Suprapubic skin (tissue), 4 donors: ENCODE measurements around the gene PMPCA. TPM values are rescaled to one million over a fixed set of nuclear protein-coding genes. Genes with fewer than 3 reads are reported as not detected.

Source experiments
- DNase-seq, 2 donors: peaks; one replicate each; pipeline ENCODE4 v3.0.0-alpha.2; 2019; ENCODE audit warnings: low spot score in 2 of 2
- H3K27ac ChIP-seq: fragments of 200-600 bp; sonication (generic); one replicate; pipeline ENCODE4 v1.5.1; 2019
- H3K27me3 ChIP-seq: fragments of 200-600 bp; sonication (generic); one replicate; pipeline ENCODE4 v1.5.1; 2019
- H3K36me3 ChIP-seq: fragments of 200-600 bp; sonication (generic); one replicate; pipeline ENCODE4 v1.5.1; 2019
- H3K4me1 ChIP-seq: fragments of 200-600 bp; sonication (generic); one replicate; pipeline ENCODE4 v1.5.1; 2019
- H3K4me3 ChIP-seq: fragments of 200-600 bp; sonication (generic); one replicate; pipeline ENCODE4 v1.5.1; 2019; ENCODE audit warnings: mild to moderate bottlenecking
- H3K9me3 ChIP-seq: fragments of 200-600 bp; sonication (generic); one replicate; pipeline ENCODE4 v1.5.1; 2019
- EP300 ChIP-seq: sonication (generic); formaldehyde crosslinking; IDR thresholded peaks from one replicate; pipeline ENCODE4 v1.6.1; 2017; ENCODE audit warnings: antibody characterized with exemption
- POLR2A ChIP-seq, 2 donors: fragments of 450-650 bp; IDR thresholded peaks; one replicate each; pipeline ENCODE4 v1.6.1; 2017; ENCODE audit warnings: antibody characterized with exemption in 2 of 2, mild to moderate bottlenecking in 2 of 2, moderate library complexity in 2 of 2
- POLR2AphosphoS5 ChIP-seq, 3 donors: sonication (generic); formaldehyde crosslinking; IDR thresholded peaks; one replicate each; pipeline ENCODE4 v1.6.1; 2017; ENCODE audit warnings: antibody characterized with exemption in 3 of 3
- WGBS: methylation state at CpG from one replicate; pipeline ENCODE4 v1.1.5; 2018; 5-methylcytosine and 5-hydroxymethylcytosine counted together
- total RNA-seq, 4 donors: library from RNA; depleted of rRNA; stranded (reverse); fragments of >200 nt; gene quantifications; one replicate each; pipeline ENCODE4 v1.1.0, GENCODE V29; 2016
- TF ChIP-seq, protein P1 (sequence below), 2 donors: fragments of 200-600 bp in 1 of 2; fragments of 450-650 bp in 1 of 2; sonication (generic) in 1 of 2; IDR thresholded peaks; one replicate each; pipeline ENCODE4 v1.5.1; 2016 to 2019; ENCODE audit warnings: antibody characterized with exemption in 2 of 2, mild to moderate bottlenecking in 1 of 2, moderate library complexity in 1 of 2

Gene PMPCA
- total RNA-seq, 4 donors from 2014 or later = 44.1 to 65.8 (median 63.5) TPM

DNA sequence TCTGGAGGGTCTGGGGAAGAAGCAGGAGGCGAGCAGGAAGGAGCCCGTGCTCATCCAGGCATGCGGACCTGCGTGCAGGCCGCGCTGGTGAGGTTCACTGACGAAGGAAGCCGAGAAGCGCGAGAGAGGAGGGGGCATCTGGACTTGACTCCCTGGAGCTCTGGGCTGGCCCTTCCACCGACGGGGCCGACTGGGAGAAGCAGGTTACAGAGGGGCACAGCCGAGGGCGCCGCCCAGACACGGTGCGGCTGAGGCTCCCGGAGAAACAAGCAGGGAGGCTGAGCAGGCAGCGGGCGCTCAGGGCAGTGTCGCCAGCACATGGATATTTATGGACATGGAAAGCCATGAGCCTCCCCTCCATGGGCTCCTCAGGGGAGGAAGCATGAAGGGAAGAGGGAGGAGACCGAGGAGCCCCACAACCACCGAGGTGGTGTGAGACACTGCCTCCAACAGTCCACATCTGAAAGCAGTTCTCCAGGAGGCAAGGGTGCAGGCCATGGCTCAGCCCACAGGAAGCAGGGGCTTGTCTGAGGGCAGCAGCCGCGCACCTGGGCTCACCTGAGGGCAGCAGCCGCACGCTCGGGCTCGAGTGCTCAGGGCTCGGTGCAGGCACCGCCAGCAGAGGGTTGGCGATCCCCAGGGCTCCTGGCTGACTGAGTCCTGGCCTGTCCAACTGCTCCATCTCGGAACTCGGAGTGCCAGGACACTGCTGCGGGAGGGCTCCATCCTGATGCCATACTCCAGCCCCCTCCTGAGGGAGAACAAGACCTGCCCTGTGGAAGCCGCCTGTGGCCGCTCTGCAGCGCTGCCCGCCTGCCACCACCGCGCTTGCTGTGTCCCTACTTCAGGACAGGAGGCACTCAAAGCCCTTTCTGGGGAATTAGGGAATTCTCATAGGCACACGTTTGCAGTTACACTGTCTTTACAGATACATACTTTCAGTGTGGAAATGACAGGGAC is 44.9 kb downstream of the PMPCA start:
- H3K9me3 ChIP-seq = no peaks in the 10 kb centered on the region
- H3K4me3 ChIP-seq = no peak overlapping the region
- no peaks in the 10 kb centered on the region for H3K27me3 ChIP-seq
- no peaks in the 10 kb centered on the region for H3K4me1 ChIP-seq
- no peak for DNase-seq
- TF ChIP-seq EP300 (no peak), POLR2AphosphoS5 (IDR thresholded peaks at IDR 0.05) (no peak), POLR2A (IDR thresholded peaks at IDR 0.05) (no peak)
- TF ChIP-seq, protein P1, sequence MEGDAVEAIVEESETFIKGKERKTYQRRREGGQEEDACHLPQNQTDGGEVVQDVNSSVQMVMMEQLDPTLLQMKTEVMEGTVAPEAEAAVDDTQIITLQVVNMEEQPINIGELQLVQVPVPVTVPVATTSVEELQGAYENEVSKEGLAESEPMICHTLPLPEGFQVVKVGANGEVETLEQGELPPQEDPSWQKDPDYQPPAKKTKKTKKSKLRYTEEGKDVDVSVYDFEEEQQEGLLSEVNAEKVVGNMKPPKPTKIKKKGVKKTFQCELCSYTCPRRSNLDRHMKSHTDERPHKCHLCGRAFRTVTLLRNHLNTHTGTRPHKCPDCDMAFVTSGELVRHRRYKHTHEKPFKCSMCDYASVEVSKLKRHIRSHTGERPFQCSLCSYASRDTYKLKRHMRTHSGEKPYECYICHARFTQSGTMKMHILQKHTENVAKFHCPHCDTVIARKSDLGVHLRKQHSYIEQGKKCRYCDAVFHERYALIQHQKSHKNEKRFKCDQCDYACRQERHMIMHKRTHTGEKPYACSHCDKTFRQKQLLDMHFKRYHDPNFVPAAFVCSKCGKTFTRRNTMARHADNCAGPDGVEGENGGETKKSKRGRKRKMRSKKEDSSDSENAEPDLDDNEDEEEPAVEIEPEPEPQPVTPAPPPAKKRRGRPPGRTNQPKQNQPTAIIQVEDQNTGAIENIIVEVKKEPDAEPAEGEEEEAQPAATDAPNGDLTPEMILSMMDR (IDR thresholded peaks at IDR 0.05) = no peak
- peaks cover 93% of the 10 kb centered on the region for H3K36me3 ChIP-seq
- H3K27ac ChIP-seq = no peak overlapping the region
- 91% methylated on average over 32 of the region's 43 CpGs for WGBS

DNA sequence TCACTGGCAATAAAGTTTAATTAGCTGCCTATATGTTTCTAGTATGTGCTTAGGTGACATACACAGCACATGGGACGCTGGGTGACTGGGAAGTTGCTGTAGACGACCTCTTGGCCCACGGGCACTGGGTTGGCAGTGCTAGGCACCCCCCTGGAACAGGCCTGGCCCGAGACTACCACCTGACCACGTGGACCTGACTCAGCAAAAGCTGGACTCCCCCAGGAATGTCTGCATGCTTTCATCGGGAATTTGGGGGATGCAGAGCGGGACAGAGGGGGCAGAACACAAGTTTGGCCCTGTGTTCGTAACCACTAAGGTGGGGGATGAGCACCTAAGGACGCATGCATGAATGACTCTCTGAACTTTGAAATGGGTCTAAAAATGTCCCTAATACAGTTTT is 45.8 kb downstream of the PMPCA start:
- Histone ChIP-seq H3K4me1 (no peaks in the 10 kb centered on the region), H3K4me3 (no peak overlapping the region), H3K9me3 (no peaks in the 10 kb centered on the region), H3K36me3 (peaks cover 93% of the 10 kb centered on the region), H3K27me3 (no peaks in the 10 kb centered on the region), H3K27ac (no peak overlapping the region)
- 90% methylated on average over 4 of the region's 9 CpGs for WGBS
- no peak for DNase-seq
- TF ChIP-seq POLR2A (IDR thresholded peaks at IDR 0.05) (no peak), EP300 (no peak)
- TF ChIP-seq, protein P1 (IDR thresholded peaks at IDR 0.05) = no peak

DNA sequence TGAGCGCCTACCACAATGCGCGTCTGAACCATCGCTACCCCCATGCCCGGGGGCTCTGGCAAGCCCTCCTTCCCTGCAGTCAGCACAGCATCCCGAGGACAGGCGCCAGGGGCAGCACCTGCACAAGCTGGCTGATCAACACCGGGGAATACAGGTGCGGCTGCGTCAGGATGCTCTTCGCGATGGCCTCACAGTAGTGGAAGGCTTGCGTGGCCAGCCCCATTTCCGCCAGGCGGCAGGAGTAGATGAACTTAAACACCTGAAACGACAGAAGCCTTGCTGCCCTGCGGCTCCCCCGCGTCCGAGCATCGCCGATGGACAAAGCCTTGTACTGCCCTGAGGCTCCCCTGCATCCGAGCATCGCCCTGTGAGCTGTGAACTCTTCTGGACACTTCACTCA is 46.9 kb downstream of the PMPCA start:
- H3K4me3 ChIP-seq = no peak overlapping the region
- WGBS = 97% methylated on average over 12 of the region's 24 CpGs
- DNase-seq = no peak
- no peaks in the 10 kb centered on the region for H3K27me3 ChIP-seq
- H3K27ac ChIP-seq = no peak overlapping the region
- peaks cover 98% of the 10 kb centered on the region for H3K36me3 ChIP-seq
- TF ChIP-seq EP300 (no peak), POLR2A (IDR thresholded peaks at IDR 0.05) (no peak), POLR2AphosphoS5 (IDR thresholded peaks at IDR 0.05) (no peak)
- TF ChIP-seq, protein P1 (IDR thresholded peaks at IDR 0.05) = no peak
- no peaks in the 10 kb centered on the region for H3K4me1 ChIP-seq
- no peaks in the 10 kb centered on the region for H3K9me3 ChIP-seq

DNA sequence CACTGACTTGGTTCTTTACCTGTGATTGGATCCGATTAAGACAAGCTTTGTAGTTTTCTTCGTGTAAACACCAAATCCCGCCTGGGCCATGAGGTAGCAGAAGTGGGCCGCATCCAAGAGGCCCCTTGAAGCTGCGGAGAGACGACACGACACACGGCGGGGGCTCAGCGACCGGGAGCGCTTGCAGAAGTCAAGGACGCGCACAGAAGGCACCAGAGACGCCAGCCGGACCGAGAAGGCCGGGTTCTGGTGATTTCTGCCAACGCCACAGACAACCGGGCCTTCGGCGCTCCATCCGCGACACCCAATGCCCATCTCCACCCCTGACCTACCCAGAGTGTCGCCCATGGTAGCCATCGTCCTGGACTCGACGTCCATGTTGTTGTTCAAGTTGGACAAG is 49.0 kb downstream of the PMPCA start:
- Histone ChIP-seq H3K36me3 (peaks cover 100% of the 10 kb centered on the region), H3K27ac (no peak overlapping the region), H3K4me3 (no peak overlapping the region), H3K4me1 (no peaks in the 10 kb centered on the region), H3K9me3 (no peaks in the 10 kb centered on the region), H3K27me3 (no peaks in the 10 kb centered on the region)
- no peak for DNase-seq
- TF ChIP-seq, protein P1 (IDR thresholded peaks at IDR 0.05) = no peak
- TF ChIP-seq EP300 (no peak), POLR2AphosphoS5 (IDR thresholded peaks at IDR 0.05) (no peak), POLR2A (IDR thresholded peaks at IDR 0.05) (no peak)
- WGBS = 94% methylated on average over 28 of the region's 28 CpGs

DNA sequence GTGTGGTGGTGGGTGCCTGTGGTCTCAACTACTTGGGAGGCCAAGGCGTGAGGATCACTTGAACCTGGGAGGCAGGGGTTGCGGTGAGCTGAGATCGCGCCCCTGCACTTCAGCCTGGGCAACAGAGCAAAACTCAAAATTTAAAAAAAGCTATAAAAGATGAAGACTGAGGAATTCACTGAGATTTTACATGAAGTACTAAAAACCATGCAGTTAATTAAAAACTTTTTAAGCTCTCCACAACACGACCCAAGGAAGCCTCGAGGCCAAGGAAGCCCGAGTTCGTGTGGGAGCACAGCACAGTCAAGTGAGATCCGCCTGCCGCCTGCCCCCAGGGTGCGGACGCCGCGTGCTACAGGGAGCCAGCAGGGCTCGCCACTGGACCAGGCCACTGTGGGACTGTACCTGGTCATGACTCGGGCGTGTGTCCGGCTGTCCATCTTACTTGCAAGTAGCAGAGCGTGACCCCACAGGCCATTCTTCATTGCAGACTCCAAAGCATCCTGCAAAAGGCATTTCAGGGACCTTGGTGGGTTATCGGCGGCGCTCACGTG is 50.4 kb downstream of the PMPCA start:
- Histone ChIP-seq H3K4me3 (no peak overlapping the region), H3K4me1 (no peaks in the 10 kb centered on the region), H3K9me3 (no peaks in the 10 kb centered on the region), H3K27ac (no peak overlapping the region), H3K36me3 (peaks cover 100% of the 10 kb centered on the region), H3K27me3 (no peaks in the 10 kb centered on the region)
- no peak for DNase-seq
- 93% methylated on average over 22 of the region's 23 CpGs for WGBS
- no peak for TF ChIP-seq POLR2AphosphoS5 (IDR thresholded peaks at IDR 0.05)
- no peak for TF ChIP-seq POLR2A (IDR thresholded peaks at IDR 0.05)
- TF ChIP-seq EP300 = no peak
- TF ChIP-seq, protein P1 (IDR thresholded peaks at IDR 0.05) = no peak
